Skeletal muscle satellite cell (primary cell): ENCODE data around the gene TRABD2B.

Source experiments
- H3K27me3 ChIP-seq: 2 replicates; pipeline ENCODE4 v1.7.0; 2013; ENCODE audit warnings: low read length; ENCODE audit not compliant: control insufficient read depth, insufficient read depth
- H3K36me3 ChIP-seq: 2 replicates; pipeline ENCODE4 v1.7.0; 2013; ENCODE audit warnings: mild to moderate bottlenecking, control low read depth, low read length; ENCODE audit not compliant: insufficient read depth
- H3K4me1 ChIP-seq: 2 replicates; pipeline ENCODE4 v1.7.0; 2013; ENCODE audit warnings: low read length; ENCODE audit not compliant: control insufficient read depth, insufficient read depth
- H3K4me2 ChIP-seq: 2 replicates; pipeline ENCODE4 v1.7.0; 2013; ENCODE audit warnings: mild to moderate bottlenecking, low read length
- H3K4me3 ChIP-seq: 2 replicates; pipeline ENCODE4 v1.7.0; 2013; ENCODE audit warnings: low read length
- H3K9ac ChIP-seq: 2 replicates; pipeline ENCODE4 v1.7.0; 2013; ENCODE audit warnings: mild to moderate bottlenecking, low read depth, low read length, moderate library complexity
- H3K9me3 ChIP-seq: replicated peaks from 2 replicates; pipeline ENCODE4 v1.7.0; 2013; ENCODE audit warnings: mild to moderate bottlenecking, control low read depth, low read length

Gene TRABD2B

DNA sequence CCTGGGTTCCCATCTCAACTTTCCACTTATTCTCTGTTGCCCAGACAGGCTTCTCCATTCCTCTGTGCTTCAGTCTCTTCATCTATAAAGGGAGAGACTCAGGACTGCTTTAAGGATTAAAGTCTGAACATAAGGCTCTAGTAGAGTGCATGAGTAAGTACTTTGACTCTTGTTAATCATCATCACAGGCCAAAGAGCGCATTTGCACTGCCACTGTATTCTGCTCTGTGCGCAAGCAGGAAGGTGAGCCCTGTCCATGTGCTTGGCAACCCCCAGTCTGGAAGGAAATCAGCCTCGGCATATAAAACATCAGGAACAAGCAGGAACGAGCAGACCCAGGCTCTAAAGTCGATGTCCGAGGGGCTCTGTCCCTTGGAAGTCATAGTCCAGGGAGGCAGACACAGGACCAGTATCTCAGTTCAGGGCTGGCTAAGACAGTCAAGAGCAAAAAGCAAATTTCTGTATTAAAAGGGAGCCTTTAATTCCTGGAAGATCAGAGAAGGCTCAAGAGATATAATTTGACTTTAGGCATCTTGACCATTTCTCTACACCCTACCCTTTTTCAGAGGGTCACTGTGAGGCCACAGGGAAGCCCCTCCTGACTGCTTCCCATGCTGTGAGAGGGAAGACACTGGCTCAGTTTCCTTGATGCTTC lies 131.2 kb downstream of the TRABD2B start:
- Histone ChIP-seq H3K4me1 (no peaks in the 10 kb centered on the region), H3K4me3 (no peak overlapping the region), H3K9ac (no peak overlapping the region), H3K36me3 (no peaks in the 10 kb centered on the region), H3K27me3 (no peaks in the 10 kb centered on the region), H3K4me2 (no peak overlapping the region), H3K9me3 (no peaks in the 10 kb centered on the region)

DNA sequence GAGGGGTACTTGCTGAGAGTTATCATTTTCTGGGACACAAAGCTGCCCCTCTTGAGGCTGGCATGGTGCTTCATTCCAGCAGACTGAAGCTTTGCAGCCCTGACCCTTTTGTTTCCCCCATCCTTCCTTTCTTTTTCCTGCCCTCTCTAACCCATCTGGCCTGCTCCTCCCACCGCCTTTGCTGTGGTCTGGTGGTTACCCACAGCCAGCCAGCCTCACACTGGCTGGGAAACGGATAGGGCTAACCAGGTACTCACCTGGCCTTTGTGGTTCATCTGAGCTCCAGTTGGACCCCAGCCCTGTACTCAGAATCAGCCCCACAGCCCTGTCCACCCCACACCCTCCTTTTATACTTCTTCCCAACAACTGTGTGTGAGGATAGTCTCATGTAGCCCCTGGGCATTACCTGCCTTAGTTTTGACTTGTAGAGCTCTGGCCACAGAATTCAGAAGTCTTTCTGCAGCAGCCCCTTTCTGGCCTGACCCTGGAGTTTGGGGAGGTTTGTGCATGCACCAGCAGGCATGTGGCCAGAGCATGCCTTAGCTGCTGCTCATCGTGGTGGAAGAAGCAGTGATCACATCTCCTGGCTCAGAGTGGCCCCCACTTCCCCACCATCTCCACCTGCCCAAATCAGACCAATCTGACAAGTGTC lies 138.0 kb downstream of the TRABD2B start:
- no peaks in the 10 kb centered on the region for H3K36me3 ChIP-seq
- no peak overlapping the region for H3K9ac ChIP-seq
- H3K4me3 ChIP-seq = no peak overlapping the region
- H3K27me3 ChIP-seq = no peaks in the 10 kb centered on the region
- H3K9me3 ChIP-seq = no peaks in the 10 kb centered on the region
- no peaks in the 10 kb centered on the region for H3K4me1 ChIP-seq
- H3K4me2 ChIP-seq = no peak overlapping the region

DNA sequence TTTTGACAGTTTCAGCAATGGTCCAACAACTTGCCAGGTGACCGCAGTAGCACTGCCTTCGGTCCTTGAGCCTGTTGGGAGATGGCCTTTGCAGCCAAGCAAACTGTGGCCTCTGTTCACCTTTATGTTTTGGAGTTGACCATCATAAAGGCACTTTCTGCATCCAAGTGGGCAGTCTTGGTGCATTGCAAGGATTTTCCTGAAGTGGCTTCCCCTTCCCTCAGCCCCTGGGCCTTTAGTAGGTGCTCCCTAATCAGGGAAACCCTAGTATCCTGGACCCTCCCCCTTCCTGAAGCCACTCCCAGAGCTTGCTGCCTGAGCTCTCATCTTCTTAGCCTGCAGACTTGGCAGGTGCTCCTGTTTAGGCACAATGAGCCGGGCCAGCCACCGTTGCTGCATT lies 140.2 kb downstream of the TRABD2B start:
- Histone ChIP-seq H3K4me2 (no peak overlapping the region), H3K9ac (no peak overlapping the region), H3K27me3 (no peaks in the 10 kb centered on the region), H3K4me3 (no peak overlapping the region), H3K4me1 (no peaks in the 10 kb centered on the region), H3K9me3 (no peaks in the 10 kb centered on the region), H3K36me3 (no peaks in the 10 kb centered on the region)

DNA sequence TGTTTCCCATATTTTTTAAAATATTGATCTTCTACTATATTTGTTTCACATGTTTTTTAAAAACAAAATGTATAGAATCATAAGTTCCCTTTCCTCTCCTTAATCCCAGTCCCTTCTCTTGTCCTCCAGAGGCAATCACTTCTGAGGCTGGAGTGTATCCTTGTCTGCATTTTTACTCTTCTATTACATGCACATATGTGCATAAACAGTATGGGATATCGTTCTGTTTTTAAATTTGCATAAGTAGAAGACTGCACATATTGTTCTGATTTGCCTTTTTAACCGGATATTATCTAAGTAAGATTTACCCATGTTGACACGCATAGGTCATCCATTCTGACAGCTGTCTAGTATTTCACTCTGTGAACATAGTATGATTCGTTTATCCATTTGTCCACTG lies 142.0 kb downstream of the TRABD2B start:
- Histone ChIP-seq H3K4me2 (no peak overlapping the region), H3K27me3 (no peaks in the 10 kb centered on the region), H3K4me3 (no peak overlapping the region), H3K9ac (no peak overlapping the region), H3K36me3 (no peaks in the 10 kb centered on the region), H3K4me1 (no peaks in the 10 kb centered on the region), H3K9me3 (no peaks in the 10 kb centered on the region)

DNA sequence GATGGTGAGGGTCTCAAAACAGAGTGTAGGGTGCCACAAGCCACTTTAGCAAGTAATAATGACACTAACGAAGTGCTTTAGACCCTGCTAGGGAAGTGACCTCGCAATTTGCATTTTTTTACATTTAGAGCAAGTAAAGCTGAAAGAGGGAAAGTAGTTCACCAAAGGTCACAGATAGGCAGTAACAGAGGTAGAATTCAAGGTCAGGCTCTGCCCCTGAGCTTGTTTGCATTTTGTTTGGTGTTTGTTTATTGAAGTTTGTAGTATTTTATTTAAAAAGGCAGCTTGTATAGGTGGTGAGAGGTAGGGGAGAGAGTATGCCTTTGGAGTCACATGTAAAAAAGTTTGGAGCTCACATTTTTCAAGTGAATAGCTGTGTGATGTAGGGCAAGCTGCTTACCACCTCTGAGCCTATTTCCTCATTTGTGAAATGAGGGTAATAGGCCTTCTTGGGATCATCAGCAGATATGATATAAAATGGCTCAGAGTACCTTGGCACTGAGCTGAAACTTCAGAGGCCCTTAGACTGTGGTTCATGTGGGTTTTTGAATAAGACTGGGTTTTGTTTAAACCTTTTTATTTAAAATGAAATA lies 142.5 kb downstream of the TRABD2B start:
- no peaks in the 10 kb centered on the region for H3K27me3 ChIP-seq
- no peaks in the 10 kb centered on the region for H3K9me3 ChIP-seq
- no peak overlapping the region for H3K9ac ChIP-seq
- H3K4me1 ChIP-seq = no peaks in the 10 kb centered on the region
- no peak overlapping the region for H3K4me3 ChIP-seq
- H3K36me3 ChIP-seq = no peaks in the 10 kb centered on the region
- H3K4me2 ChIP-seq = no peak overlapping the region

DNA sequence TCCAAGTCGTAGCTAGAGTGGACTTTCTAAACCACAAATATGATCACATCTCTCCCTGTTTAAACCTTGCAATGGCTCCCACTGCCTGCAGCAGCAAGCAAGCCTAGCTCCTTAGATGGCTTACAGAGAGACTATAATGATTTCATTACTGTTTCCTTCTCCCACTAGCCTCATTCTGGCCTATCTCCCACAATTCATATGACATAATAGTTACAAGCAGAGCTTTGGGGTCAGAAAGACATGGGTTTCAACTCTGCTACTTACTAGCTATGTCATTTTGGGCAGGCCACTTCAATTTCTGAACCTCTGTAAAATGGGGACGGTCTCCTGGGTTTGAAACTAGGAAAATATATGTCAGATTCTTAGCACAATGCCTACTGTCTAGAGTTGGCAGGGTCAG lies 143.3 kb downstream of the TRABD2B start:
- Histone ChIP-seq H3K4me2 (no peak overlapping the region), H3K4me1 (no peaks in the 10 kb centered on the region), H3K4me3 (no peak overlapping the region), H3K27me3 (no peaks in the 10 kb centered on the region), H3K9me3 (no peaks in the 10 kb centered on the region), H3K36me3 (no peaks in the 10 kb centered on the region), H3K9ac (no peak overlapping the region)

DNA sequence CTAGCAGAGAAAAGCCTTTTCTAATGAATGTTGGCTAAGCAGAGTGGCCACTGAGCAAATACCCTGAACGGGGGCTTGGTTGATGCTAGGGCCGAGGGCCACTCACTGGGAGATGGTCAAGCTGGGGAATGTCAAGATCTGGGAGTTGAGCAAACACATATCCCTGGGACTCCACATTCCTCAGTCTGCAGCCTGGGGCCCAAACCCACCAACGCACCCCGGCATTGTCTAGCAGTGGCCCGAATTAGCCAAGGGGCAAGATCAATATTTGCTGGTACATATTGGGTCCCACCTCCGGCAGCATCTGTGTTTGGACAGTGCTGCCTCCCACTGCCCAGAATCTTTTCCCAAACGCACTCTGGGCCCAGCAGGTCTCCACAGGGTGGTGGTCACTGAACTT lies 144.1 kb downstream of the TRABD2B start:
- no peak overlapping the region for H3K4me3 ChIP-seq
- H3K9ac ChIP-seq = no peak overlapping the region
- H3K9me3 ChIP-seq = no peaks in the 10 kb centered on the region
- H3K36me3 ChIP-seq = no peaks in the 10 kb centered on the region
- H3K4me1 ChIP-seq = no peaks in the 10 kb centered on the region
- no peaks in the 10 kb centered on the region for H3K27me3 ChIP-seq
- no peak overlapping the region for H3K4me2 ChIP-seq

DNA sequence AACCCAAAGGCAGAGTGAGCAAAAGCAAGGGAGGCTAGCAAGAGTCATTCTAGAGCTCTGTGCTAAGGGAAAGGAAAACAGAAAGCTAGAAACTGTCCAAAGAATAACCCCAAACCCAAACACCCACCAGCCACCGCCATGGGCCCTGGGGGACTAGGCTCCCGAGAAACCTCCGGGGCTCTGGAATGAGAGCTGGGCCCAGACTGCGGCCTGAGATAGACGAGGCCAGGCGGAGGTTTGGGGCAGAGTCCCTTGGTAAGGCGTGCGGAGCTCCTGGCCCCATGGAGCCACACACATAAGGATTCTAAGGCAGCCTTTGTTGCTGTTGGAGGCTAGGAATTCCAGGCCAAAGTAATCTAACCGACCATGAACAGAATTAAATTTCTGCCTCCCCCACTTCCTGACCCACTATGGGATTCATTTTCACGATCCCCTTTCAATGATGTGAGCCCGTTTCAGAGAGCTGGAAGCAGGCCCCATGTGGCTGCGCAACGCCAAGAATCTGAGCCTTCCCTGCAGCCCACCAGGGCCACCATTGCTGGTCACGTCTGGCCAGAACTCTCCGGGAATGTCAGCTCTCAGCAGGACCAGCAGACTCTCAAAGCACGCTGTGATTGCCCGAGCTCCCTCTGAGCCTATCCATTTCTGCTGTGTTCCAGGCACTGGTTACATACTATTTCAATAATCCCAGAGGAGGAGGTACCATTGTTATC lies 145.0 kb downstream of the TRABD2B start:
- Histone ChIP-seq H3K36me3 (no peaks in the 10 kb centered on the region), H3K4me1 (no peaks in the 10 kb centered on the region), H3K9ac (no peak overlapping the region), H3K4me2 (no peak overlapping the region), H3K4me3 (no peak overlapping the region), H3K27me3 (no peaks in the 10 kb centered on the region), H3K9me3 (no peaks in the 10 kb centered on the region)

DNA sequence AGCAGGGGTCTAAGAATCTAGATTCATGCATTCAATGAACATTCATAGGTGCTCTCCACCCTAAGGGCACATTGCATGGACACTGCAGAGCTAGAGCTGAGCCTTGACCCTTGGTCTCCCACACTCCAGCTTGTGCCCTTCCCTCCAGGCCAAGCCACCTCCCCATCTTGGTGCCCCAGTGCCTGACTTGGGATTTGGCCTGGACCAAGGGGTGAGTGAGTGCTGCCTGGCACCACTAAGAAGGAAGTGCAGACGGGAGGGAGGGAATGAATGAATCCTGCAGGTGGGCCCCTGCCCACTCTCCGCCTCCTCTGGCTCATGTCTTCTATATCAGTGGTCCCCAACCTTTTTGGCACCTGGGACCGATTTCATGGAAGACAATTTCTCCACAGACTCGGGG lies 146.7 kb downstream of the TRABD2B start:
- no peaks in the 10 kb centered on the region for H3K4me1 ChIP-seq

DNA sequence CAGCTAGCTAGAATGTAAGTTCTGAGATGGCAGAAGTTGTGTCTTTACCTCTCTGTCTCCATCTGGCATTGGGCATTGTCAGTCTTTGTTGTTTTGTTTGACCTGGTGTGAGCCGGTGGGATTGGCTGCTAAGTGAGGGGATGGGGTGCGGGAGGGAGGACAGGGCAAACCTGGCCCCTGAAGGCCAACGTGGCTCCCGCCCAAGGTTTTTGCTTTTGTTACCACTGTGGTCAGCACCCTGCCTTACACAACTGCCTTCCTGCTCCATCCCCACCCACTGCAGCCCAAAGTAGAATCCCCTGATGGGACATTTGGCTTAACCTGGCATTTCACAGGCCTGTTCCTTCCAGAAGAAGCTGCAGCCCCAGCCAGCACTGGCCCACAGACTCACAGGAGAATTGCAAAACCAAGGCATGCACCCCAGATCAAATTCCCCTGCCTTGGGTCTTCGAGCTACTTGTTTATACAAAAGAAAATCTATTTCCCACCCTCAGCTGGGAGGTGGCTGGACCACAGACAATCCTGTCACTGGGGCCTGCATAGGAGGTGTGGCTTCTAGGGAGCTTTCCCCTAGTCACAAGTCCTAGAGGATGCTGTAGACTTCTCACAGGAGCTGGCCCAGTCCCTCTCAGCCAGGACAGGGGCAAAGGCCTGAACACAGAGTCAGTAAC lies 147.5 kb downstream of the TRABD2B start:
- H3K4me2 ChIP-seq = no peak overlapping the region
- H3K9ac ChIP-seq = no peak overlapping the region
- no peak overlapping the region for H3K4me3 ChIP-seq
- peaks cover 2% of the 10 kb centered on the region for H3K9me3 ChIP-seq
- H3K4me1 ChIP-seq = no peaks in the 10 kb centered on the region
- H3K27me3 ChIP-seq = no peaks in the 10 kb centered on the region
- no peaks in the 10 kb centered on the region for H3K36me3 ChIP-seq

More for the DNA sequence above, 146.7 kb downstream of the TRABD2B start:
- no peak overlapping the region for H3K9ac ChIP-seq
- no peak overlapping the region for H3K4me3 ChIP-seq
- H3K4me2 ChIP-seq = no peak overlapping the region
- no peaks in the 10 kb centered on the region for H3K27me3 ChIP-seq
- H3K36me3 ChIP-seq = no peaks in the 10 kb centered on the region
- no peaks in the 10 kb centered on the region for H3K9me3 ChIP-seq

DNA sequence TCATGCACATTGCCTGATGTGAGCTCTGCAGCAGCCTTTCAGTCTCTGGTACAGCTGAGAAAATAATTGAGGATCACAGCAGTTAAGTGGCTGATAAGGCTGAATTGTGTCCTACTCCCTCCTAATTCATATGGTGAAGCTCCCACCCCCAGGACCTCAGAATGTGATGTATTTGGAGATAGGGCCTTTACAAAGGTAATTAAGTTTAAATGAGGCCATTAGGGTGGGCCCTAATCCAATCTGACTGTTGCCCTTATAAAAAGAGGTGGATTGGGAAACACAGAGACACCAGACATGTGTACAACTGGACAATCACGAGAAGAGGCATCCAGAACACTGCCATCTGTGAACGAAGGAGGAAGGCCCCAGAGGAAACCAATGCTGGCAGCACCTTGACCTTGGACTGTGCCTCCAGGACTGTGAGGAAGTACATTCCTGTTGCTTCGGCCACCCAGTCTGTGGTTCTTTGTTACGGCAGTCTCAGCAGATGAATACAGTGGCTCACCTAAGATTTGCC lies 148.1 kb downstream of the TRABD2B start:
- H3K4me1 ChIP-seq = no peaks in the 10 kb centered on the region
- no peak overlapping the region for H3K4me3 ChIP-seq
- H3K9me3 ChIP-seq = peaks cover 2% of the 10 kb centered on the region
- H3K27me3 ChIP-seq = no peaks in the 10 kb centered on the region
- no peak overlapping the region for H3K9ac ChIP-seq
- no peaks in the 10 kb centered on the region for H3K36me3 ChIP-seq
- H3K4me2 ChIP-seq = no peak overlapping the region
